ENCODE data around the gene SLC5A9.
A peak's percentile ranks its signal among the peaks of the same experiment; 100 is the strongest.
"Not testable (repeated sequence)": the region's sequence is repeated elsewhere in the genome, so short reads cannot be mapped to it uniquely, and the experiment has no call there.

SLC5A9 gene

DNA sequence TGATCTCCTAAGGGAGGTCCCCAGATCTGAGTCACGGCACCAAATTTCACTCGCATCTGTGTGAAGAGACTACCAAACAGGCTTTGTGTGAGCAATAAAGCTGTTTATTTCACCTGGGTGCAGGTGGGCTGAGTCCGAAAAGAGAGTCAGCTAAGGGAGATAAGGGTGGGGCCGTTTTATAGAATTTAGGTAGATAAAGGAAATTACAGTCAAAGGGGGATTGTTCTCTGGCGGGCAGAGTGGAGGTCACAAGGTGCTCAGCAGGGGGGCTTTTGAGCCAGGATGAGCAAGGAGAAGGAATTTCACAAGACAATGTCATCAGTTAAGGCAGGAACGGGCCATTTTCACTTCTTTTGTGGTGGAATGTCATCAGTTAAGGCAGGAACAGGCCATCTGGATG, 8.2 kb upstream of the SLC5A9 start:
- not testable (repeated sequence) for DNase-seq

DNA sequence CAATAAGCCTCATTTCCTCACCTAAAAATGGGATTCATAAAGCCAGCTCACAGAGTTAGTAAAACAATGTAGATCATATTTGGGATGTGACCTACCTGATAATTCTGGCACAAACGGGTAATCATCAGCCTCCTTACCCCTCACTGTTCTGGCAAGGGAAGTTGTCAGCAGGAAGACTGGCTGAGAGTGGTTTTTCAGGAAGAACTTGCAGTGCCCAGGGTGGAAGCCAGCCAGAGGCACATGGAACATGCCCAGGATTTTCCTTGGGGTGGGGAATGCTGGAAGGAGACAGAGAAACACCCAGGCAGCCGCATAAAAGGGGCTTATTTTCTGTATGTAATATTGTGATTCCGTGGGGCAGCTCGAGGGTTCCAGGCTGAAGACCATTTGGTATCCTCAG, 7.7 kb upstream of the SLC5A9 start:
- DNase-seq: no peak

DNA sequence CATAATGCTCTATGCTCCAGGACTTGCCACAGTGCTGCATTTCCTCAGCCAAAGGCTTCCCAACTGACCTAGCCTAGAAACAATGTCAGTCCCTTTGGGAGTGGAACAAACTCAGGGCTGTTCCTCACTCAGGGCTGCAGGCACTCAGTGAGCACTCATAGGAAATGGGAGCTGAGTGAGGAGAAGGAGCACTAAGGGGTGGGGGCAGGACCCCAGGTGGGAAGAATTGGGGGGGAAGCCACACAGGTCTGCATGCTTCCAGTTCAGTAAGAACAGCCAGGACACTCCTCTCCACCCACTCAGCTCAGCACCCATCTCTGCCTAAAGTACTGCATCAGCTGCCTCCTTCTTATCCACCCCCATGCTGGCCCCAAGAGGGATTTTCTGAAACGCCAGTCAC, 7.3 kb upstream of the SLC5A9 start:
- no peak for DNase-seq

DNA sequence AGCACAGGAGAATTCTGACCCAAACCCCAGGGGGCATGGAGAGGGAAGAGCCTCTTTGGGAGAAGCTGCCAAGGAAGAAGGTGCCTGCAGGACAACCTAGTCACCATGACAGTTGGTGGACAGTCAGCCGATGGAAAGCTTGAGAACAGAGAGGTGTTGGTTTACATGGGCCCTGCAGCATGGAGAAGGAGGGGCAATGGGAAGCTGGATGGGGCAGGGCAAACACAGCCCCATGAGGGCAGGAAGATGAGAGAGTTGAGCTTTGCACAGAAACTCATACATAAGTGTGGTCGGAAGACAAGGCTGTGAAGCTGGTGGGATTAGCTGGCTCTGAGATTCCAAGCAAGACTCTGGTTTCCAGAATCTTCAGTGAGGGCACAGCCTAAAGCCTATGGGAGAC, 6.6 kb upstream of the SLC5A9 start:
- no peak for DNase-seq

DNA sequence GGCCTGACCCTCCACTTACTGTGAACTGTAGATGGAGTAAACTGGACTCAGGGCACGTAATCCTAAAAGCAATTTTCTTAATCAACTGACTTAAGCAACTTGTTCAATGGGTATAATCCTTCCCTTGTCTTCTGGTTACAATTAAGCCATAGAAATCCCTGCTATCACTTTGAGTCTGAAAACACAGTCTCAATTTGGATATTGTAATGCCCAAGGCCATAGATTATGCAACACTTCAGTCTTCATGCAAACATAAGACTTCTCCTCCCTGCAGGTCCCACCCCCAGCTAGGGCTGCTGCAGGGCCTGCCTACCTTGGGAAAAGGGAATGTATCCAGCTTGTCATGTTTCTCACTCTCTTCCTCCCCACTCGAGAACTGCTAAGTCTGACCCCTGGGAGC, 6.2 kb upstream of the SLC5A9 start:
- no peak for DNase-seq

DNA sequence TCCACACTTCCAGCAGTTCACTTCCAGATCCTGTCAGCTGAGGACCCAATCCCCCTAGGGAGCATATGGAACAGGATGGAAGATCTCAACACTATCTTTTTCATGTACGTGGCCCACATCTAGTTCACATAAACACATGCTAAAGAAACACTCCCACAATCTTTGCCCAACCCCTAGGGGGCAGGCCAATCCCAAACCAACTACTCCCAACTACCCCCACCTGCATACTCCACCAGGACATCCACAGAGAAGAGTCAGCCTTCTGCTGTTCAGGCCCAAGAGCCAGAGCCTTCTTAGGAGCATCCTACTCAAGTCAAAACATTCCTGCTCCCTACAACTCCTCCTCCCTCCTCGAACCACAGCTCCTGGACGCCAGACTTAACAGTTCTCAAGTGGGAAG, 5.6 kb upstream of the SLC5A9 start:
- no peak for DNase-seq

DNA sequence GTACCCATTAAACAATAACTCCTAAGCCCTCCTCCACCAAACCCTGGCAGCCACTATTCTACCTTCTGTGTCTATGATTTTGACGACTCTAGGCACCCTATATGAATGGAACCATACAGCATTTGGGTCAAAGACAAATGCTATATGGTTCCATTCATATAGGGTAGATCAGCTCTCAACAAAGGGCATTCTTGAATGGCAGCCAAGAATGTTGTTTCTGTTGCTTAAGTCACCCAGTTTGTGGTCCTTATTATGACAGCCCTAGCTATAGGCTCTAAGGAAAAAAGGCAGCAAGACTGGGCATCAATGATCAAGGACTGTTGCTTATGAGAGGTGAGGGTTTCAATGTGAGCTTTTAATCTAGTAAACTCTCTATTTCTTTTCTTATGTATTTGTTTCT, 4.7 kb upstream of the SLC5A9 start:
- DNase-seq: no peak

DNA sequence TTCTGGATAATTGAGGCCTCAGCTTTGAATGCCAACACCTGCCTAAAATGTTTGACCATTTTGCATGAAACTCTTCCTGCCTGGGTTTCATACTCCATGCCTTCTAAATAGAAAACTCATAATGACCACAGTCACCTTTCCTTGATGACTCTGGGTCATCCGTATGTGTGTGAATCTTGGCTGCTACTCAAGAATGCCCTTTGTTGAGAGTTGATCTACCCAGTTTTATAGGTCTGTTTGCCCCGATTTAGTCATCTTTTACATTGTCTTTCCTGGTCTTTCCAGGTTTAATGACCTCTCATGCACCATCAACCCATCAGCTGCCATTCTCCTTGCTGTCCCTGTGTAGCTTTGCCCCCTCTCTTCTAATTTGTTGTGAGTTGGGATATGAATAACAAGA, 2.7 kb upstream of the SLC5A9 start:
- DNase-seq: no peak

DNA sequence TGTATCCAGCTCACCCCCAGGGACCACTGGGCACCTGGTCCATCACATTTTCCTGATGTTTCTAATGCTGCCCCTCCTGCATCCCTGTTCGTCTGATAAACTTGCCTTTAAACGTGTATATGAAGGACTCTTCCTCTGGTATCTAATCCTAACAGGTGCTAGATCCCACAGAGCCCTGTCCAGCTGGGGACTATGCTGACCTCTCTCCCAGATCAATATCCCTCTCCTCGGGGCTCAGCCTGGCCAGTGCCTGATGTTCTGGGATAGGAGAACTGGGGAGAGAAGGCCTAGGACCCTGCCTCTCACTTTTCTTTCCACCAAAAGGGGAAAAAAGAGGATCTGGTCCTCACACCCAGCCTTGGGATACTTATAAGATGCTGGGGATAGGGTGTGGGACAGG, 1.4 kb upstream of the SLC5A9 start:
- DNase-seq: no peak

DNA sequence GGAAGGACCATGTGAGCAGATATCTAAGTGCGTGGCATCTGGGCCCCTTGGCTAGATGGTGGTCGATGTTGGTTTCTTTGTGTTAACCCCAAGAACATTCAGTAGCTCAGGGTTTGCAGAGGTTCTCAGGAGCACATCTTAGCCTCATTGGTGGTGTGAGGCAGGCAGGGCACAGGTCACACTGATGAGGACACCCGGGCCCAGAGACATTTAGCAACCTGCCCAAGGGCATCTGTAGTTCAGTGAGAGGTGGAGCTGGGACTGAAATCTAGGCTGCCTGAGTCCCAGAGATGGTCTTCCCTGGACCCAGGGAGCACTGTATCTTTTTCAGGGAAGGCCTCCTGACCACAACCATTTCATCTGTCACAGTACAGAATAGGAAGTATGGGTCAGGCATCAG, 859 bp upstream of the SLC5A9 start:
- no peak for DNase-seq

DNA sequence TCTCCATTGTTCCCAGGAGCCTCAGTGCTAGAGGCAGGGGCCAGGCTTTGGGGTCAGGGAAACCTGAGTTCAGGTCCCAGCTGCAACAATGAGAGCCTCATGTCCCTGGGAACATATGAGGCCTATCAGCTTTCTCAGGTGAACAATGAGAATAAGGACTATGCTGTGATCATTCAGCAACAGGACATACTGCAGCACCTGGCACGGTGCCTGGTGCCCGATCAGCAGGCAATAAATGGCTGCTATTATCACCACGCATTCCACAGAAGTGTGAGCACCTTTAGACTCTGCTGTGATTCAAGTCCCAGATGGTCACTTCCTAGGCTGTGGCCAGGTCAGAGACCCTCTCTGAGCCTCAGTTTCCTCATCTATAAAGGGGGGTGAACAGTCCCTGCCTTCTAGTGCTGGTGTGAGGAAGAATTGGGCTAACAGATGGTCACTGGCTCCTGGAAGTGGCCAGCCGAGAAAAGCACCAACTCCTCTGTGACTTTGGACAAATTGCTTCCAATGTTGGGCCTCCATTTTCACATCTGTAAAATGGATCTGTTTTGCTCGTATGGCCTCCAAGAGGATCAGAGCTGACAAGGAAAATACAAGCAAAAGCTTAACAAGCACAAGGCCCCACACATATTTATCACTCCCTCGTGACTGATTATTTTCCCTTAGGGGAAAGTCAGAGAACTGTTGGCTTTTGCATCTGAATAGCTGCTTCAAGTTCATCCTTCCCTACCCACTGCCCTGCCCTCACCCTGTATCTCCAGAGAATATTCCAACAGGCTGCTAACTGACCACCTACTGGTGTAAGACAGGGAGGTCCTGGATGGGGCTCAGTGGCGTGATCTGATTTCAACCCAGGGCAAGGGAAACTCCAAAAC, 1.1 kb downstream of the SLC5A9 start:
- DNase-seq: no peak

DNA sequence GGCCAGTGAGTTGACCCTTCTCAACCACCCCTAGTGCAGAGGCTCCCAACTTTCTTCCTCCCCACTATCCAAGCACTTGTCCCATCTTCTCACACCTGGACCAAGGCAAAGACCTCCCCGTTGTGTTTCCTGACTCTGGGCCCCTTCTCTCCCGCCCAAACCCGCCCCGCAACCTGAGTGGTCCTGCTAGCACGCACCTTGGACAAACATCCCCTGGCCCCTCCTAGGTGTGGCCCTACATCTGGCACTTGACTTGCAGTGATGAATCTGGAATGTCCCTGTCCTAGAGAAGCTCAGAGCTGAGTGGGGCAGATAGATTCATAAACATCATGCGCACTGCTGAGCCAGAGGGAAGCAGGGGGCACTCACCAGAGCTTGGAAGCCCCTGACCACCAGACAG, 2.3 kb downstream of the SLC5A9 start:
- DNase-seq: no peak

DNA sequence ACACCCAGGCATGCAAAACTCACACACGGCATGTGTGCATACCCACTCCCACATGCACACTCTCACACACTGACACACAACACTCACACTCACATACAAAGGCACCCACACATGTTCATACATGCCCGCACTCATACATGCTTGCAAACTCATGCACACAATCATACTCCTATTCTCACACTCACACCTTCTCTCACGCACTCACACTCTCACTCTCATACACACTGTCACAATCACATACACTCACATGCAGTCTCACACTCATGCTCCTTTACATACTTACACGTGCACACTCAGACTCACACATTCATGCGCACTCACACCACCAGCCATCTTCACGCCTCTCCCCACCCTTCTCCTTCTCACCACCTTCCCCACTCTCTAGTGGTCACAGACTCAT, 3.1 kb downstream of the SLC5A9 start:
- DNase-seq: no peak

DNA sequence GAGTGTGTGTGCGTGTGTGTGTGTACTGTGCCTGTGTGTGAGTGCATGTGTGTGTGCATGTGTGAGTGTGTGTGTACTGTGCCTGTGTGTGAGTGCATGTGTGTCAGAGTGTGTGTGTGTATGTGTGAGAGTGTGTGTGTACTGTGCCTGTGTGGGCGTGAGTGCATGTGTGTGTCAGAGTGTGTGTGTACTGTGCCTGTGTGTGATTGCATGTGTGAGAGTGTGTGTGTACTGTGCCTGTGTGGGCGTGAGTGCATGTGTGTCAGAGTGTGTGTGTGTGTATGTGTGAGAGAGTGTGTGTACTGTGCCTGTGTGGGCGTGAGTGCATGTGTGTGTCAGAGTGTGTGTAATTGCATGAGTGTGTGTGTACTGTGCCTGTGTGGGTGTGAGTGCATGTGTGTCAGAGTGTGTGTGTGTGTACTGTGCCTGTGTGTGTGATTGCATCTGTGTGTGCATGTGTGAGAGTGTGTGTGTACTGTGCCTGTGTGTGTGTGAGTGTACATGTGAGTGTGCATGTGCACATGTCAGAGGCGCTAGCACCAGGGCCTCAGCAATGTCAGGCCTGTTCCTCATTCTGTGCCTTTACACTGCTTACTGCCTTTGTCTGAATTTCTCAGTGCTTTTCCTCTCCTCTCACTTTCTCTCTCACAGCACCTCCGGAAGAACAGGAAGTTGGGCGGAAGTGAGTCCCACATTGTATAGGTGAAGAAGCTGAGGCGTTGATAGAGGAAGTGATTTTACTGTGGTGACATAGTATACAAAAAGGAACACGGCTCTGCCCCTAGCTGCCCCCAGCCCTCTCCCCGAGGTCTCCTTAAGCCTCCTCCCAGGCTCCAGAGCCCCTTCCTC, 4.9 kb downstream of the SLC5A9 start:
- no peak for DNase-seq

DNA sequence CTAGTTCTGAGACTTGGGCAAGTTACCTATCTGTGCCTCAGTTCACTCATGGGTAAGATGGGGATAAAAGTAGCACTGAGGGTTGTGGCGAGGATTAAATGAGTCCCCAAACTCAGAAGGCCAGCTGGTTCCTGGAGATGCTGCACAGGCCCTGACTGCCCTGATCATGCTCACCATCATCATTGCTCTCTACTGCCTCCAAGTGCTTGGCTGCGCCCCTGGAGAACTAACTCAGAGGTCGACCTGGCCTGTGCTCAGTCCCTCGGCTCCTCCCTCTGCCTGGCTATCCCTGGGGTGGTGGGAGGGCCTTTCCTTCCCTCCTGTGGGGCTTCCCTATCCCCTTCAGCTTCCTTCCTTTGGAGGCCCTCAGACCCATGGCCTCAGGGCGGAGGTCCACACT, 5.6 kb downstream of the SLC5A9 start:
- DNase-seq: no peak

DNA sequence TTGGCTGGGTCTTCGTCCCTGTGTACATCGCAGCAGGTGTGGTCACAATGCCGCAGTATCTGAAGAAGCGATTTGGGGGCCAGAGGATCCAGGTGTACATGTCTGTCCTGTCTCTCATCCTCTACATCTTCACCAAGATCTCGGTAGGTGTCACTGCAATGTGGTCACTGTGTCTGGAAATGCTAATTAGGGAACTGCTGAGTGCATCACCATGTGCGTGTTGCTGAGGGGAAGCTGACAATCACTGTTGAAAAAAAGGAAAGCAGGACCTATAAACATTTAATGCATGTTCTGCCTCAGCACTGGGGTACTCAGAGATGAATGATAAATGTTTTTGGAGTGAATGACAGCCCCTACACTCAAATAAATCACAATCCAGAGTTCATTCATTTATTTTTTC, 6.8 kb downstream of the SLC5A9 start:
- DNase-seq: no peak

DNA sequence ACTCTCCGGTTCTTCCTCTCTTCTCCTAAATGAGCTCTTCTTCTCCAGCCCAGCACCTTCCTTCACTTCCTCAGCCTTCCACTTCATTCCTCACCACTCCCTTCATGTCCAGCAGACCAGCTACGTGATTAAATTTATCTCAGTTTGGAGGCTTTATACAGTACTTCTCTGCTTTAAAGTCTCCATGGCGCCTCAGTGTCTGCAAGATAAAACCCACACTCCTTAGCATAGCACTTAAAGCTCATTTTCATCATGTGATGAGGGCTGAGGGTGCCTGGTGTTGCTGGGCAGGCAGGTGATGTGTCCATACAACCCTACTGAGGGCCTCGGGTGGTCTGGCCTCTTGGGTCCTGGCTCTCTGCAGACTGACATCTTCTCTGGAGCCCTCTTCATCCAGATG, 7.7 kb downstream of the SLC5A9 start:
- DNase-seq: no peak

DNA sequence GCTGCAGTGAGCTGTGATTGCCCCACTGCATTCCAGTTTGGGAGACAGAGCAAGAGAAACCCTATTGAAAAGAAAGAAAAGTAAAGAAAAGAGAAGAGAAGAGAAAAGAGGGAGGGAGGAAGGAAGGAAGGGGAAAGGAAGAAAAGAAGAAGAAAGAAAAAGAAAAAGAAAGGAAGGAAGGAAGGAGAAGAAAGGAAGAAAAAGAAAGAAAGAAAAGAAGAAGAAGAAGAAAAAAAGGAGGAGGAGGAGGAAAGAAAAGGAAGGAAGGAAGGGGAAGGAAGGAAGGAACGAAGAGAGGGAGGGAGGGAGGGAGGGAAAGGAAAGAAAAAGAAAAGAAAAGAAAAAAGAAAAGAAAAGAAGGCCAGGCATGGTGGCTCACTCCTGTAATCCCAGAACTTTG, 10.2 kb downstream of the SLC5A9 start:
- DNase-seq: no peak

DNA sequence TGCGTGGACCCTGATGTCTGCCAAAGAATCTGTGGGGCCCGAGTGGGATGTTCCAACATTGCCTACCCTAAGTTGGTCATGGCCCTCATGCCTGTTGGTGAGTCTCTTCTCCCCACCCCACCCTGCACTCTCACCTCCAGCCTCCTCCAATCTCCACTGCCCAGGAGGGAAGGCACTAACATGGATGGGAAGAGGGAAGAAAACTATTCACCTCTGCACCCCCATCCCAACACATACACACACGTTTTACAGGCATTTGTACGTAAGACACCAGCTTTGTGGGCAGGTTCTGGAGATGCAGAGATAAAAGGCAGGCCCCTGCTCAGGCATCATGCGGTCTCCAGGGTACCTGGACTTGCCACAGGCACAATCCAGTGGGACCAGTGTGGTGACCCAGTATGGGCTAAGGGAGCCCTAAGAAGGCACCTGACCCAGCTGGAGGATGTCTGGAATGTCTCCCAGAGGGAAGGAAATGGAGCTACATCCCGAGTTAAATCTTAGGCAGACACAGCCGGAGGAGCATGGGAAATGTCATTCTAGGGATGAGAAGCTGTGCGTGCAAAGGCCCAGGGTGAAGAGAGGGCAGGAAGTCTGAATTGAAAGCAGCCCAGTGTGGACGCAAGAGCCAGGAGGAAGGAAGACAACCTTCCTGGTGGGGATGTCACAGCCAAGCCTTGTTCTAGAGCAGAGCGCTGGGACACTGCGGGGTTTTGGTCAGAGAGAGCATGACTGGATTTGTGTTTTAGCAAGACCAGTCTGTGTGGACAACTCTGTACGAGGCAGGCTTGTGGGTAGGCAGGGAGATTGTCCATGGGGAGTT, 11.4 kb downstream of the SLC5A9 start:
- DNase-seq: no peak

DNA sequence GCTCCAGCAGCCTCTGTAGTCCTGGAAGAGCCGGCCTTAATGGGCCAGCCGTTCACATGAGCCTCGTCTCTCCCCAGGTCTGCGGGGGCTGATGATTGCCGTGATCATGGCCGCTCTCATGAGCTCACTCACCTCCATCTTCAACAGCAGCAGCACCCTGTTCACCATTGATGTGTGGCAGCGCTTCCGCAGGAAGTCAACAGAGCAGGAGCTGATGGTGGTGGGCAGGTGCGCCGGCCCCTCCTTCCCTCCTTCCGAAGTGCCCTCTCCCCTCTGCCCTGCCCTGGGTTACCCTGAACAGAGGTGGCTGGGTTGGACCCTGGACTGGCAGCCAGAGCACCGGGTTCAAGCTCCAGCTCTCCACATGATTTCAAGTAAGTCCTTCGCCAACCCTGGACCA, 13.1 kb downstream of the SLC5A9 start:
- DNase-seq: no peak

DNA sequence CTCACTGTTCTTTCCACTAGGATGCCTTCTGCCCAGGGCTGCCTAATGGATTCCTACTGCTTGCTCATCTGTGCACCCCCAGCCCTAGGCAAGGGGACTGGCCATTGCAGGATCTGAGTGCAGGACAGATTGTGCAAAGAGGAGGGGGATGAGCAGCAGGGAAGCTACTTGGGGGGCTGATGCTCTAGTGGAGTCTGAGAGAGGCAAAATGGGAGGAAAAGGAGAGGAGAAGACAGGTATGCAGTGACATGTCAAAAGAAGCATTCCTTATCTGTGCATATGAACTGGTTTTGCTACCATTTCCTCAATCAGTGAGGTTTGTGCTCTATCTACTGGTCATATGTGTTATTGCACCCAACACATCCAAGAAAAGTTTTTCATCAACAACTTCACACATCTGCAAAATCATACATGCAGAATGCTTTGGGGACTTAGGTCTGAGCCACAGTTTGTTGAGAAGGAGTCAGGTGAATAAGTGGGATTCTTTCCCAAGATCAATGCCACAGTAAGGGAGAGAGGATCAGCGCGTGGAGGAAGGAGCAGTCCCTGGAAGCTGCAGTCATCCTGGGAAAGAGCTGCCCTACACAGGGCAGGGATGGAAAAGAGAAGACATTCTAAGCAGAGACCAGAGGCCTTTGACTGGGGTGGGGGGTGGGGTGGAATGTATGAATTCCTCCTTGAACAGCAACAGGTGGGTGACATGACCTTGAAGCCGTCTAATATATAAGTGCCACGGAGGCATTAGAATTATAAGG, 14.4 kb downstream of the SLC5A9 start:
- peak; percentile 14 for DNase-seq

DNA sequence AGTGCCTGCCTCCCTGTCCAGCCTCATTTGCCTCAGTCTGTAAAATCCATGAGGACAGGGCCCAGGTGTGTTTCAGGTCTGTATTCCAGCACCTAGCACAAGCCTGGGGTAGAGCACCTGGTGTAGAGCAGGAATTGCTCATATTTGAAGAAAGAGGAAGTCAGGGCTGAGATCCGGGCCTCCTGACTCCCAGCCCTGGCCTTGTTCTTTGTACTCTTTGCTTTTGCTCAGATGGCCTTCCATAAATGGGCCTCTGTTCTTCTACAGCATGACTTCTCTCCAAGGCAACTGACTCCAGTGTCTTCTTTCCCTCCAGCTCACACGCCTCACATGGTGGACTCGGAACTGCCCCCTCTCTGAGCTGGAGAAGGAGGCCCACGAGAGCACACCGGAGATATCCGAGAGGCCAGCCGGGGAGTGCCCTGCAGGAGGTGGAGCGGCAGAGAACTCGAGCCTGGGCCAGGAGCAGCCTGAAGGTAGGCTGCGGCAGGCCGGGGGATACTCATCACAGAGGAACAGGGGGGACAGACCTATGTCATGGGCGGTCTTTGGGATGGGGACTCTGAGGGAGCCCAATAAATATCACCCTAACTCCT, 19.7 kb downstream of the SLC5A9 start:
- DNase-seq: no peak

Data from fibroblast of skin of abdomen (primary cell).